ENCODE results near the gene MARK3. TPM values are rescaled to one million over a fixed set of nuclear protein-coding genes. Genes with fewer than 3 reads are reported as not detected.

MARK3 gene
- total RNA-seq, 1 donor from 2014 or later: 124 TPM

GRCh38 chr14:103476631-103477030, 91.4 kb downstream of the MARK3 start:
- no peaks in the 10 kb centered on the region for H3K27me3 Mint-ChIP-seq (ENCODE audit: low read depth, unreplicated experiment)
- H3K4me1 Mint-ChIP-seq (ENCODE audit: low read depth, unreplicated experiment): peaks cover 10% of the 10 kb centered on the region

GRCh38 chr14:103480595-103480994, 95.4 kb downstream of the MARK3 start:
- H3K27ac ChIP-seq (ENCODE audit: low read depth, low read length): no peak overlapping the region
- no peaks in the 10 kb centered on the region for H3K9me3 Mint-ChIP-seq (ENCODE audit: unreplicated experiment)
- no peak for TF ChIP-seq CTCF (IDR thresholded peaks at IDR 0.05; ENCODE audit: insufficient read depth, low read depth, low read length)
- no peak for TF ChIP-seq EZH2 (IDR thresholded peaks at IDR 0.05; ENCODE audit: insufficient read depth, low read length)
- H3K4me3 Mint-ChIP-seq (ENCODE audit: unreplicated experiment): no peak overlapping the region
- H3K9me3 ChIP-seq (ENCODE audit: insufficient read depth, low read depth, low read length): no peaks in the 10 kb centered on the region
- H3K27ac Mint-ChIP-seq (ENCODE audit: unreplicated experiment): no peak overlapping the region
- DNase-seq (ENCODE audit: low read depth): no peak
- no peak overlapping the region for H2AFZ ChIP-seq (ENCODE audit: low read depth, low read length)
- H3K36me3 Mint-ChIP-seq (ENCODE audit: low read depth, unreplicated experiment): peaks cover 17% of the 10 kb centered on the region
- no peaks in the 10 kb centered on the region for H3K27me3 Mint-ChIP-seq (ENCODE audit: low read depth, unreplicated experiment)
- peaks cover 6% of the 10 kb centered on the region for H3K4me1 ChIP-seq (ENCODE audit: insufficient read depth, low read length)
- H3K27me3 ChIP-seq (ENCODE audit: insufficient read depth, low read length): no peaks in the 10 kb centered on the region
- peaks cover 27% of the 10 kb centered on the region for H3K36me3 ChIP-seq (ENCODE audit: insufficient read depth, low read length)
- H4K20me1 ChIP-seq (ENCODE audit: insufficient read depth, low read length): peaks cover 40% of the 10 kb centered on the region
- H3K4me1 Mint-ChIP-seq (ENCODE audit: low read depth, unreplicated experiment): peaks cover 2% of the 10 kb centered on the region
- no peak overlapping the region for H3K9ac ChIP-seq (ENCODE audit: low read length)
- no peak overlapping the region for H3K4me3 ChIP-seq (ENCODE audit: insufficient read depth, low read depth, low read length)
- FAIRE-seq: no peak
- no peak overlapping the region for H3K4me2 ChIP-seq (ENCODE audit: low read length)
- peaks cover 12% of the 10 kb centered on the region for H3K79me2 ChIP-seq (ENCODE audit: insufficient read depth, low read length)

More at GRCh38 chr14:103476631-103477030, 91.4 kb downstream of the MARK3 start:
- no peak for FAIRE-seq
- H3K9ac ChIP-seq (ENCODE audit: low read length): no peak overlapping the region
- H3K9me3 ChIP-seq (ENCODE audit: insufficient read depth, low read depth, low read length): no peaks in the 10 kb centered on the region
- H3K4me2 ChIP-seq (ENCODE audit: low read length): no peak overlapping the region
- H3K27ac ChIP-seq (ENCODE audit: low read depth, low read length): no peak overlapping the region
- H3K36me3 ChIP-seq (ENCODE audit: insufficient read depth, low read length): peaks cover 38% of the 10 kb centered on the region
- TF ChIP-seq CTCF (IDR thresholded peaks at IDR 0.05; ENCODE audit: insufficient read depth, low read depth, low read length): no peak
- no peak for TF ChIP-seq EZH2 (IDR thresholded peaks at IDR 0.05; ENCODE audit: insufficient read depth, low read length)
- H3K27me3 ChIP-seq (ENCODE audit: insufficient read depth, low read length): no peaks in the 10 kb centered on the region
- H3K4me1 ChIP-seq (ENCODE audit: insufficient read depth, low read length): no peaks in the 10 kb centered on the region
- H3K4me3 Mint-ChIP-seq (ENCODE audit: unreplicated experiment): no peak overlapping the region
- peaks cover 23% of the 10 kb centered on the region for H4K20me1 ChIP-seq (ENCODE audit: insufficient read depth, low read length)
- H3K9me3 Mint-ChIP-seq (ENCODE audit: unreplicated experiment): no peaks in the 10 kb centered on the region
- H3K27ac Mint-ChIP-seq (ENCODE audit: unreplicated experiment): no peak overlapping the region
- peaks cover 3% of the 10 kb centered on the region for H3K79me2 ChIP-seq (ENCODE audit: insufficient read depth, low read length)
- no peak overlapping the region for H3K4me3 ChIP-seq (ENCODE audit: insufficient read depth, low read depth, low read length)
- peaks cover 31% of the 10 kb centered on the region for H3K36me3 Mint-ChIP-seq (ENCODE audit: low read depth, unreplicated experiment)
- no peak overlapping the region for H2AFZ ChIP-seq (ENCODE audit: low read depth, low read length)
- DNase-seq (ENCODE audit: low read depth): no peak

- TF ChIP-seq EZH2 (IDR thresholded peaks at IDR 0.05; ENCODE audit: insufficient read depth, low read length) (no peak), CTCF (IDR thresholded peaks at IDR 0.05; ENCODE audit: insufficient read depth, low read depth, low read length) (no peak)
- H3K4me1 Mint-ChIP-seq (ENCODE audit: low read depth, unreplicated experiment): peaks cover 2% of the 10 kb centered on the region
- H4K20me1 ChIP-seq (ENCODE audit: insufficient read depth, low read length): peaks cover 36% of the 10 kb centered on the region
- H3K27ac Mint-ChIP-seq (ENCODE audit: unreplicated experiment): no peak overlapping the region
- peaks cover 16% of the 10 kb centered on the region for H3K79me2 ChIP-seq (ENCODE audit: insufficient read depth, low read length)
- H3K4me3 Mint-ChIP-seq (ENCODE audit: unreplicated experiment): no peak overlapping the region
- no peaks in the 10 kb centered on the region for H3K9me3 ChIP-seq (ENCODE audit: insufficient read depth, low read depth, low read length)
- FAIRE-seq (no peak), DNase-seq (ENCODE audit: low read depth) (peak; percentile 92)
- no peaks in the 10 kb centered on the region for H3K27me3 Mint-ChIP-seq (ENCODE audit: low read depth, unreplicated experiment)
- no peak overlapping the region for H2AFZ ChIP-seq (ENCODE audit: low read depth, low read length)
- peak overlapping the region; percentile 59 for H3K4me2 ChIP-seq (ENCODE audit: low read length)
- H3K9me3 Mint-ChIP-seq (ENCODE audit: unreplicated experiment): no peaks in the 10 kb centered on the region
- H3K27ac ChIP-seq (ENCODE audit: low read depth, low read length): peak overlapping the region; percentile 48
- H3K9ac ChIP-seq (ENCODE audit: low read length): no peak overlapping the region
- peaks cover 7% of the 10 kb centered on the region for H3K4me1 ChIP-seq (ENCODE audit: insufficient read depth, low read length)
- H3K36me3 Mint-ChIP-seq (ENCODE audit: low read depth, unreplicated experiment): peaks cover 20% of the 10 kb centered on the region
- H3K27me3 ChIP-seq (ENCODE audit: insufficient read depth, low read length): no peaks in the 10 kb centered on the region
- H3K4me3 ChIP-seq (ENCODE audit: insufficient read depth, low read depth, low read length): no peak overlapping the region
- H3K36me3 ChIP-seq (ENCODE audit: insufficient read depth, low read length): peaks cover 25% of the 10 kb centered on the region
Measured at GRCh38 chr14:103483600-103483999, 98.4 kb downstream of the MARK3 start.
